ENCODE results near the gene ERC2. TPM values are rescaled to one million over a fixed set of nuclear protein-coding genes. Genes with fewer than 3 reads are reported as not detected.

ERC2 gene
- total RNA-seq, 1 donor from 2014 or later: 0.11 TPM

- Histone ChIP-seq H3K36me3 (no peaks in the 10 kb centered on the region), H3K9me3 (no peaks in the 10 kb centered on the region), H3K27me3 (no peaks in the 10 kb centered on the region), H3K27ac (no peak overlapping the region), H3K4me3 (no peak overlapping the region), H3K4me1 (no peaks in the 10 kb centered on the region)
- no peak for TF ChIP-seq CTCF (IDR thresholded peaks at IDR 0.05)
- no peak for DNase-seq (ENCODE audit: low spot score in 2 of 2)
- intact Hi-C loops (cut with DNase I): no loop called here
Observed at GRCh38 chr3:55880357-55880756, 587.9 kb downstream of the ERC2 start.

DNA sequence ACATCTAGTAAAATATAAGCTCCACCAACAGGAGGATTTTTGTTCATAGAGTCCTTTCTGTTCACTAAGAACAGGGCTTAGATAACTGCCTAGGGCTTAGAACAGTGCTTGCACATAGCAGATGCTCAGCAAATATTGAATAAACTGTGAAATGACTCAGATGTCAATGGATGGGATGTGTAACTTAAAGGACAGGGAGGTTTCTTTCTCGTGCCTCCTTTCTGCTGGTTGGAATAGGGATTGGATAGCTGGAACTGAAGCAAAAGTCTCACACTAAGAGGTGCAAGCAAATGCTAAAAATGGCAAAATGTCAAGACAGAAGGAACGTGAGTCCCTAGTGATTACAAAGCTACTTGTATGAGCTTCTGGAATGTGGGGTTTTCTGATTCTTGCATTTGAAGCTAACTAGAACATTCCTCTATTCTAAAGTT, 588.4 kb downstream of the ERC2 start:
- TF ChIP-seq CTCF (IDR thresholded peaks at IDR 0.05): no peak
- no peak for DNase-seq (ENCODE audit: low spot score in 2 of 2)
- intact Hi-C loops (cut with DNase I): no loop called here

GRCh38 chr3:55877703-55878102, 590.6 kb downstream of the ERC2 start:
- H3K4me1 ChIP-seq: no peaks in the 10 kb centered on the region
- DNase-seq (ENCODE audit: low spot score in 2 of 2): no peak
- no peaks in the 10 kb centered on the region for H3K9me3 ChIP-seq
- intact Hi-C loops (cut with DNase I): no loop called here
- TF ChIP-seq CTCF (IDR thresholded peaks at IDR 0.05): no peak
- no peaks in the 10 kb centered on the region for H3K36me3 ChIP-seq
- H3K27ac ChIP-seq: no peak overlapping the region
- H3K4me3 ChIP-seq: no peak overlapping the region
- H3K27me3 ChIP-seq: no peaks in the 10 kb centered on the region

More for the DNA sequence above, 588.4 kb downstream of the ERC2 start:
- Histone ChIP-seq H3K27ac (no peak overlapping the region), H3K4me1 (no peaks in the 10 kb centered on the region), H3K9me3 (no peaks in the 10 kb centered on the region), H3K4me3 (no peak overlapping the region), H3K27me3 (no peaks in the 10 kb centered on the region), H3K36me3 (no peaks in the 10 kb centered on the region)

- DNase-seq (ENCODE audit: low spot score in 2 of 2): no peak
- H3K27me3 ChIP-seq: no peaks in the 10 kb centered on the region
- no peaks in the 10 kb centered on the region for H3K4me1 ChIP-seq
- H3K4me3 ChIP-seq: no peak overlapping the region
- H3K36me3 ChIP-seq: no peaks in the 10 kb centered on the region
- H3K9me3 ChIP-seq: no peaks in the 10 kb centered on the region
- no peak for TF ChIP-seq CTCF (IDR thresholded peaks at IDR 0.05)
- no peak overlapping the region for H3K27ac ChIP-seq
- intact Hi-C loops (cut with DNase I): no loop called here
Observed at GRCh38 chr3:55876560-55876959, 591.7 kb downstream of the ERC2 start.

- no peak for TF ChIP-seq CTCF (IDR thresholded peaks at IDR 0.05)
- H3K4me1 ChIP-seq: no peaks in the 10 kb centered on the region
- no peak overlapping the region for H3K27ac ChIP-seq
- intact Hi-C loops (cut with DNase I): no loop called here
- H3K36me3 ChIP-seq: no peaks in the 10 kb centered on the region
- H3K9me3 ChIP-seq: no peaks in the 10 kb centered on the region
- H3K27me3 ChIP-seq: no peaks in the 10 kb centered on the region
- no peak for DNase-seq (ENCODE audit: low spot score in 2 of 2)
- no peak overlapping the region for H3K4me3 ChIP-seq
Observed at GRCh38 chr3:55875113-55875512, 593.2 kb downstream of the ERC2 start.
